Suprapubic skin (tissue), 4 donors: Measurements from ENCODE around the gene GRID2.

ENCODE experiments used
- CTCF ChIP-seq, 2 donors: fragments of 200-600 bp in 1 of 2; fragments of 450-650 bp in 1 of 2; sonication (generic) in 1 of 2; IDR thresholded peaks; one replicate each; pipeline ENCODE4 v1.5.1; 2016 to 2019; ENCODE audit warnings: antibody characterized with exemption in 2 of 2, mild to moderate bottlenecking in 1 of 2, moderate library complexity in 1 of 2
- POLR2A ChIP-seq, 2 donors: fragments of 450-650 bp; IDR thresholded peaks; one replicate each; pipeline ENCODE4 v1.6.1; 2017; ENCODE audit warnings: antibody characterized with exemption in 2 of 2, mild to moderate bottlenecking in 2 of 2, moderate library complexity in 2 of 2
- POLR2AphosphoS5 ChIP-seq, 3 donors: sonication (generic); formaldehyde crosslinking; IDR thresholded peaks; one replicate each; pipeline ENCODE4 v1.6.1; 2017; ENCODE audit warnings: antibody characterized with exemption in 3 of 3

GRCh38 chr4:92305878-92306520 is 2.2 kb downstream of the GRID2 start:
- TF ChIP-seq CTCF (IDR thresholded peaks at IDR 0.05) (no peak), POLR2A (IDR thresholded peaks at IDR 0.05) (no peak), POLR2AphosphoS5 (IDR thresholded peaks at IDR 0.05) (no peak)
